Esophagus squamous epithelium (tissue), 4 donors: Measurements from ENCODE around the gene C4orf54.

Experiments
- CTCF ChIP-seq, 6 experiments: fragments of 450-650 bp in 4 of 6; fragments of 200-600 bp in 2 of 6; sonication (generic) in 2 of 6; IDR thresholded peaks; one replicate each; pipeline ENCODE4 v1.5.1; 2016 to 2019; ENCODE audit warnings: antibody characterized with exemption in 6 of 6, mild to moderate bottlenecking in 4 of 6, moderate library complexity in 4 of 6
- POLR2A ChIP-seq, 4 donors: fragments of 450-650 bp; IDR thresholded peaks; one replicate each; pipeline ENCODE4 v1.6.1; 2017; ENCODE audit warnings: antibody characterized with exemption in 4 of 4, mild to moderate bottlenecking in 4 of 4, moderate library complexity in 3 of 4

DNA sequence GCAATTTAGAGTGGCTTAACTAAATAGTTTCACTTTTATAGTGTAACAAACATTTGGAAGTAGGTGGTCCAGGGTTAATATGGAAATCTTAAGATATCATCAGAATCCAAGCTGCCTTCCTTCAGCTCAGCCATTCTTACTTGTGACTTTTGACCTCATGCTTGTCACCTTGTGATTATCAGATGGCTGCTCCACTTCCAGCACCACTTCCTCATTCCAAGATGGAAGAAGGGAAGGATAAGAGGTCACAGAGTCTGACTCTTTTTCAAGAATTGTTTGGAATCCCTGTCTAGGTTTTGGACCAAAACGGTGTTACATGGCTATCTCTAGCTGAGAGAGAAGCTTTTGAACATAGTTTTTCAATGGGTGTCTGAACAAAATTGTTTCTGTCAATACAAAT is 43.1 kb downstream of the C4orf54 start:
- TF ChIP-seq CTCF (IDR thresholded peaks at IDR 0.05) (no peak), POLR2A (IDR thresholded peaks at IDR 0.05) (no peak)
